Measurements from ENCODE around the gene TCEANC2.

The TCEANC2 gene

DNA sequence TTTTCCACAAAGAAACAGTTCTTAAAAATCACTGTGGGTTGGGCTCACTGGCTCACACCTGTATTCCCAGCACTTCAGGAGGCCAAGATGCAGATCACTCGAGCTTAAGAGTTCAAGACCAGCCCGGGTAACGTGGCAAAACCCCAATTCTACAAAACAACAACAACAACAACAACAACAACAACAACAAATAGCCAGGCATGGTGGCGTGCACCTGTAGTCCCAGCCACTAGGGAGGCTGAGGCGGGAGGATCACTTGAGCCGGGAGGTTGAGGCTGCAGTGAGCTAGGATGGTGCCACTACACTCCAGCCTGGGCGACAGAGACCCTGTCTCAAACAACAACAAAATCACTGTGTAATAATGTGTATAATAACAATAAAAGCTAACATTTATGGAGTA lies 58.6 kb downstream of the TCEANC2 start:
- TF ChIP-seq POLR2A (IDR thresholded peaks at IDR 0.05; ENCODE audit: extremely low read depth, insufficient read length) = no peak
- TF ChIP-seq MYC (IDR thresholded peaks at IDR 0.05; ENCODE audit: low read depth, low read length) = no peak
- TF ChIP-seq, protein P1, sequence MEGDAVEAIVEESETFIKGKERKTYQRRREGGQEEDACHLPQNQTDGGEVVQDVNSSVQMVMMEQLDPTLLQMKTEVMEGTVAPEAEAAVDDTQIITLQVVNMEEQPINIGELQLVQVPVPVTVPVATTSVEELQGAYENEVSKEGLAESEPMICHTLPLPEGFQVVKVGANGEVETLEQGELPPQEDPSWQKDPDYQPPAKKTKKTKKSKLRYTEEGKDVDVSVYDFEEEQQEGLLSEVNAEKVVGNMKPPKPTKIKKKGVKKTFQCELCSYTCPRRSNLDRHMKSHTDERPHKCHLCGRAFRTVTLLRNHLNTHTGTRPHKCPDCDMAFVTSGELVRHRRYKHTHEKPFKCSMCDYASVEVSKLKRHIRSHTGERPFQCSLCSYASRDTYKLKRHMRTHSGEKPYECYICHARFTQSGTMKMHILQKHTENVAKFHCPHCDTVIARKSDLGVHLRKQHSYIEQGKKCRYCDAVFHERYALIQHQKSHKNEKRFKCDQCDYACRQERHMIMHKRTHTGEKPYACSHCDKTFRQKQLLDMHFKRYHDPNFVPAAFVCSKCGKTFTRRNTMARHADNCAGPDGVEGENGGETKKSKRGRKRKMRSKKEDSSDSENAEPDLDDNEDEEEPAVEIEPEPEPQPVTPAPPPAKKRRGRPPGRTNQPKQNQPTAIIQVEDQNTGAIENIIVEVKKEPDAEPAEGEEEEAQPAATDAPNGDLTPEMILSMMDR (IDR thresholded peaks at IDR 0.05; ENCODE audit: low read depth, low read length) = no peak
- no peak for TF ChIP-seq MAX (IDR thresholded peaks at IDR 0.05; ENCODE audit: low read depth, low read length)
- no peak overlapping the region for H3K4me3 ChIP-seq (ENCODE audit: low read depth, low read length)
- no peak for DNase-seq (ENCODE audit: low read depth)

DNA sequence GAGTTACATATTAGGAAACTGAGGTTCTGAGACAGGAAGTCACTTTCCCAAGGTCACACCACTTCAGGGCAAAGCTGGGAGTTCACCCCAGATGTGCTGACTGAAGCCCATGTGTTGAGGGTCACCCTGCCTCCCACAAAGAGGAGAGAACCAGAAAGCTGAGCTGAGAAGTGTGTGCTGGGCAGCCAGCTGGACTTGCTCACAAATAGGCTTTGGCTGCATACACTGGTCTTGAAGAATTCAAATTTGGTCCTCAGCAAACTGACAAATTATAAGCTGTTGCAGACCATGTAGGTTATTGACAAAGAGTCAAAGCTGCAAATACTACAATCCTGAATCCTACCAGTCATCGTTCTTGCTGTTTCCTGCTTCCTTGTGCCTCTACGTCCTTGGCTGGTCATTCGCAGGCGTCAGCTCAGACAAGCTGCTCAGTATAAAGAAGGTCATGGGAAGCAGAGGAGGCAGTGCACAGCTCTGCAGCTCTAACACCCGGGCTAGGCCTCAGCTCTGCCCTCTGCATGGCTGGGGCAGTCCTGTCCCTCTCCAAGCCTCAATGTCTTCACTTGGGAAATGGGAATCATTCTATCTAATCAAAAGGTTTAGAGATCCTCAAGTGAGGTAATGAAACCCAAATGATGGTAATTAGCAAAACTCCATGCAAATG lies 59.4 kb downstream of the TCEANC2 start:
- H3K4me3 ChIP-seq (ENCODE audit: low read depth, low read length) = no peak overlapping the region
- DNase-seq (ENCODE audit: low read depth) = no peak
- TF ChIP-seq, protein P1 (IDR thresholded peaks at IDR 0.05; ENCODE audit: low read depth, low read length) = no peak
- no peak for TF ChIP-seq MYC (IDR thresholded peaks at IDR 0.05; ENCODE audit: low read depth, low read length)

DNA sequence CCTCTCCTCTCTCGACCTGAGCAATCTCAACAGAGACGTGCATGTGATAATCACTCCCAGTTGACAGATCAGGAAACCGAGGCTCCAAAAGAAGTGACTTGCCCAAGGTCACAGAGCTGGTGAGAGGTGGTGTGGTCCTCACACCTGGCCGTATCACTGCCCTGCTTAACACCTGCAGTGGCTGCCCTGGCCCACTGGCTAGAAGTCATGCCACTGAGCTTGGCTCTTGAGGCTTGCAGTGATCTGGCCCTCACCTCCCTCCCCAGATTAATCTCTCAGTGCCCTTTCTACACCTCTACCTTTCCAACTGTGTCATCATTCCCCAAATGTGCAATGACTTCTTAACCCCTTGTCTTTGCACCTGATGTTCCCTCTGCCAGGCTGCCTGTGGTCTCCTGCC lies 60.6 kb downstream of the TCEANC2 start:
- DNase-seq (ENCODE audit: low read depth) = no peak
- TF ChIP-seq POLR2A (IDR thresholded peaks at IDR 0.05; ENCODE audit: extremely low read depth, insufficient read length) (no peak), MAX (IDR thresholded peaks at IDR 0.05; ENCODE audit: low read depth, low read length) (no peak), MYC (IDR thresholded peaks at IDR 0.05; ENCODE audit: low read depth, low read length) (no peak)
- TF ChIP-seq, protein P1 (IDR thresholded peaks at IDR 0.05; ENCODE audit: low read depth, low read length) = no peak
- H3K4me3 ChIP-seq (ENCODE audit: low read depth, low read length) = no peak overlapping the region

DNA sequence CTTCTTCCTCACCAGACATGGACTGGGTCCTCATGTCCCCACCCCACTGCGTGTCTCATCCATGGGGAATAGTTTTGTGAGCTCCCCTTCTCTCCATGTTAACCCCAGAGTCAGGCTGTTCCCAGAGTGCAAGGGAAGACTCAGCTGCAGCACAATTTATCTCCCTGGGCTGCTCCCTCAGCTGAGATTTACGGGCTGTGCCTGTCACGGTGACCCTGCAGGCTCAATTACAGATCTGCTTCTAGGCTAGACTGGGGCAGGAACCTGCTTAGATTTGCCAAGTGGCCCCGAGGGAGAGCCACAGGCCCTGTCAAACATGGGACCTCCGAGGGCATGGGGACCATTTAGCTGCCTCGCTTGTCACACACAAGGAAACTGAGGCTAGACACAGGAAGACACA lies 61.5 kb downstream of the TCEANC2 start:
- no peak overlapping the region for H3K4me3 ChIP-seq (ENCODE audit: low read depth, low read length)
- no peak for DNase-seq (ENCODE audit: low read depth)
- TF ChIP-seq, protein P1 (IDR thresholded peaks at IDR 0.05; ENCODE audit: low read depth, low read length) = no peak
- no peak for TF ChIP-seq MAX (IDR thresholded peaks at IDR 0.05; ENCODE audit: low read depth, low read length)
- no peak for TF ChIP-seq MYC (IDR thresholded peaks at IDR 0.05; ENCODE audit: low read depth, low read length)
- TF ChIP-seq POLR2A (IDR thresholded peaks at IDR 0.05; ENCODE audit: extremely low read depth, insufficient read length) = no peak

- H3K4me3 ChIP-seq (ENCODE audit: low read depth, low read length) = no peak overlapping the region
- TF ChIP-seq, protein P1 (IDR thresholded peaks at IDR 0.05; ENCODE audit: low read depth, low read length) = no peak
- TF ChIP-seq POLR2A (IDR thresholded peaks at IDR 0.05; ENCODE audit: extremely low read depth, insufficient read length) = no peak
- TF ChIP-seq MYC (IDR thresholded peaks at IDR 0.05; ENCODE audit: low read depth, low read length) = no peak
- no peak for TF ChIP-seq MAX (IDR thresholded peaks at IDR 0.05; ENCODE audit: low read depth, low read length)
- DNase-seq (ENCODE audit: low read depth) = no peak
Observed at GRCh38 chr1:54115520-54115919, 62.1 kb downstream of the TCEANC2 start.
